ENCODE measurements around the gene ROS1. TPM values are rescaled to one million over a fixed set of nuclear protein-coding genes. Genes with fewer than 3 reads are reported as not detected.

The ROS1 gene
- total and polyA plus RNA-seq, 2 donors (not counting 3 experiments of a cell fraction or from before 2014, with no cell fraction given), result not detected

- Histone ChIP-seq H3K9ac (replicated peaks; ENCODE audit: extremely low read depth, insufficient read depth, low read length) (no peak overlapping the region), H3K27ac (ENCODE audit: insufficient read depth, low read depth, low read length) (no peak overlapping the region), H3K36me3 (ENCODE audit: control insufficient read depth in 2 of 2, extremely low read depth in 1 of 2, insufficient read depth in 2 of 2, low read length in 2 of 2) (no peaks in the 10 kb centered on the region), H3K4me1 (ENCODE audit: control insufficient read depth, extremely low read depth, insufficient read depth, low read length) (peaks cover 6% of the 10 kb centered on the region), H3K4me2 (ENCODE audit: insufficient read depth, low read length) (peak overlapping the region; percentile 25), H3K9me3 (replicated peaks; ENCODE audit: control insufficient read depth, insufficient read depth, low read length) (no peaks in the 10 kb centered on the region), H3K9me1 (replicated peaks; ENCODE audit: control insufficient read depth, extremely low read depth, insufficient read depth, low read length) (no peaks in the 10 kb centered on the region), H2AFZ (ENCODE audit: low read depth, low read length) (no peak overlapping the region), H3K79me2 (ENCODE audit: control insufficient read depth, insufficient read depth, low read length) (no peaks in the 10 kb centered on the region), H3K27me3 (ENCODE audit: control insufficient read depth in 2 of 2, insufficient read depth in 2 of 2, low read length in 2 of 2) (peaks cover 15 to 30% of the 10 kb centered on the region in 2 experiments), H3K4me3 (replicated peaks in 1 of 3; ENCODE audit: insufficient read depth in 1 of 3, low read depth in 1 of 3, low read length in 3 of 3) (no peak overlapping the region), H4K20me1 (replicated peaks; ENCODE audit: control insufficient read depth, extremely low read depth, insufficient read depth, low read length) (no peaks in the 10 kb centered on the region)
- POLR2A ChIA-PET, result interaction anchor here (0.6 to 1.0 kb wide), 3 partner anchors 9 to 153 kb away, joined by 3 read pairs; partner anchors contain the start of gene GOPC
- no peak for TF ChIP-seq MAX (IDR thresholded peaks at IDR 0.05; ENCODE audit: insufficient read depth, insufficient read length)
- TF ChIP-seq CTCF (IDR thresholded peaks at IDR 0.05; ENCODE audit: extremely low read depth in 1 of 2, insufficient read depth in 1 of 2, low read depth in 1 of 2, low read length in 2 of 2), result peak; percentile 41 to 48
- CTCF ChIA-PET, result interaction anchor here (0.5 to 5.6 kb wide), 67 partner anchors 8 to 526 kb away, joined by 3 to 333 read pairs (median 5); partner anchors contain the start of genes DCBLD1, GOPC and ROS1
- DNase-seq (ENCODE audit: low read depth, low spot score), result peak; percentile 84
- no TSS peak for BruUV-seq (replicated peaks)
- dilution Hi-C loops (cut with MboI; ENCODE audit: extremely low pct_ligation_motif_present, low sequenced_read_pairs), result no loop called here
- peak; percentile 79 for FAIRE-seq
- intact Hi-C loops (cut with micrococcal nuclease), result loop anchor here (1.0 kb wide), 4 partner anchors 33 to 226 kb away; partner anchors contain the start of genes DCBLD1 and NUS1
Observed at GRCh38 chr6:117449549-117450439, 24.1 kb upstream of the ROS1 start.
